KMS-11 (cell line): ENCODE results near the gene ZNF473.
"Not testable (repeated sequence)": the region's sequence is repeated elsewhere in the genome, so short reads cannot be mapped to it uniquely, and the experiment has no call there.

Experiments used
- H2AFZ ChIP-seq: fragments of 200-600 bp; sonication (generic); 2 replicates; pipeline ENCODE4 v1.6.1; 2016; ENCODE audit warnings: antibody characterized with exemption, mixed run types, low read depth
- H3K27ac ChIP-seq: fragments of 200-600 bp; sonication (generic); 2 replicates; pipeline ENCODE4 v1.6.1; 2016; ENCODE audit warnings: mild to moderate bottlenecking, mixed run types
- H3K27me3 ChIP-seq: fragments of 200-600 bp; sonication (generic); 2 replicates; pipeline ENCODE4 v1.6.1; 2017; ENCODE audit warnings: mild to moderate bottlenecking, low read depth, mixed run types, moderate library complexity; ENCODE audit not compliant: insufficient read depth
- H3K36me3 ChIP-seq: fragments of 200-600 bp; sonication (generic); 2 replicates; pipeline ENCODE4 v1.6.1; 2017; ENCODE audit warnings: mild to moderate bottlenecking, mixed run types; ENCODE audit not compliant: insufficient read depth
- H3K4me1 ChIP-seq: fragments of 200-600 bp; sonication (generic); 2 replicates; pipeline ENCODE4 v1.6.1; 2016; ENCODE audit warnings: mild to moderate bottlenecking, low read depth, mixed run types; ENCODE audit not compliant: poor library complexity, severe bottlenecking
- H3K4me2 ChIP-seq: fragments of 200-600 bp; sonication (generic); 2 replicates; pipeline ENCODE4 v1.7.0; 2016; ENCODE audit warnings: mild to moderate bottlenecking, mixed run types
- H3K4me3 ChIP-seq: fragments of 200-600 bp; sonication (generic); IDR thresholded peaks from 2 replicates; pipeline ENCODE4 v1.6.1; 2017; ENCODE audit warnings: low read depth, low read length, mixed read lengths; ENCODE audit not compliant: insufficient read depth
- H3K79me2 ChIP-seq: fragments of 200-600 bp; sonication (generic); 2 replicates; pipeline ENCODE4 v1.6.1; 2016; ENCODE audit warnings: low read depth, mixed run types; ENCODE audit not compliant: insufficient read depth
- H3K9ac ChIP-seq: fragments of 200-600 bp; sonication (generic); 2 replicates; pipeline ENCODE4 v1.6.1; 2016; ENCODE audit warnings: mild to moderate bottlenecking, mixed run types
- H4K20me1 ChIP-seq: fragments of 200-600 bp; sonication (generic); 2 replicates; pipeline ENCODE4 v1.6.1; 2016; ENCODE audit warnings: mild to moderate bottlenecking, mixed run types; ENCODE audit not compliant: insufficient read depth
- CTCF ChIP-seq: fragments of 200-600 bp; sonication (generic); conservative IDR thresholded peaks from 2 replicates; pipeline ENCODE4 v1.6.1; 2017; ENCODE audit warnings: low read depth, mild to moderate bottlenecking, antibody characterized with exemption, low read length, moderate library complexity, mixed read lengths

The ZNF473 gene

GRCh38 chr19:50067575-50067974 lies 41.8 kb downstream of the ZNF473 start:
- H3K27ac ChIP-seq: no peak overlapping the region

GRCh38 chr19:50068382-50068781 lies 42.6 kb downstream of the ZNF473 start:
- not testable (repeated sequence) for H3K4me2 ChIP-seq, H3K27ac ChIP-seq, H3K9ac ChIP-seq, H4K20me1 ChIP-seq, H3K79me2 ChIP-seq, H3K4me3 ChIP-seq, H3K4me1 ChIP-seq, H3K36me3 ChIP-seq, H2AFZ ChIP-seq
- peaks cover 71% of the 10 kb centered on the region for H3K27me3 ChIP-seq

More at GRCh38 chr19:50067575-50067974, 41.8 kb downstream of the ZNF473 start:
- no peak overlapping the region for H3K9ac ChIP-seq
- H3K4me3 ChIP-seq: no peak overlapping the region
- no peak overlapping the region for H3K4me2 ChIP-seq
- H4K20me1 ChIP-seq: no peaks in the 10 kb centered on the region
- H3K36me3 ChIP-seq: no peaks in the 10 kb centered on the region
- no peaks in the 10 kb centered on the region for H3K4me1 ChIP-seq
- peaks cover 64% of the 10 kb centered on the region for H3K27me3 ChIP-seq
- no peak for TF ChIP-seq CTCF
- H2AFZ ChIP-seq: no peak overlapping the region
- no peaks in the 10 kb centered on the region for H3K79me2 ChIP-seq

GRCh38 chr19:50075076-50075475 lies 49.3 kb downstream of the ZNF473 start:
- H2AFZ ChIP-seq, H3K79me2 ChIP-seq, H3K9ac ChIP-seq, H3K27ac ChIP-seq, H3K36me3 ChIP-seq, H3K4me1 ChIP-seq, H4K20me1 ChIP-seq, H3K4me2 ChIP-seq, H3K4me3 ChIP-seq: not testable (repeated sequence)
- H3K27me3 ChIP-seq: peaks cover 36% of the 10 kb centered on the region

- not testable (repeated sequence) for H3K27ac ChIP-seq, H3K4me2 ChIP-seq, H3K4me1 ChIP-seq, H3K36me3 ChIP-seq, H3K79me2 ChIP-seq, H2AFZ ChIP-seq, H3K9ac ChIP-seq, H4K20me1 ChIP-seq, H3K4me3 ChIP-seq
- peaks cover 28% of the 10 kb centered on the region; the same call in 1 of the 2 replicates for H3K27me3 ChIP-seq
Observed at GRCh38 chr19:50075644-50076372, 50.0 kb downstream of the ZNF473 start.

GRCh38 chr19:50076581-50077355 lies 51.0 kb downstream of the ZNF473 start:
- not testable (repeated sequence) for H3K4me3 ChIP-seq, H3K4me1 ChIP-seq, H2AFZ ChIP-seq, H4K20me1 ChIP-seq, H3K79me2 ChIP-seq, H3K4me2 ChIP-seq, H3K9ac ChIP-seq, H3K36me3 ChIP-seq, H3K27ac ChIP-seq
- H3K27me3 ChIP-seq: peaks cover 21% of the 10 kb centered on the region; the same call in 1 of the 2 replicates

GRCh38 chr19:50079014-50079413 lies 53.2 kb downstream of the ZNF473 start:
- not testable (repeated sequence) for H3K4me3 ChIP-seq, H3K4me2 ChIP-seq, H3K9ac ChIP-seq, H2AFZ ChIP-seq, H3K79me2 ChIP-seq, H3K27ac ChIP-seq, H3K4me1 ChIP-seq, H3K36me3 ChIP-seq, H4K20me1 ChIP-seq
- peaks cover 18% of the 10 kb centered on the region; the same call in 1 of the 2 replicates for H3K27me3 ChIP-seq

- not testable (repeated sequence) for H3K4me1 ChIP-seq, H4K20me1 ChIP-seq, H3K9ac ChIP-seq, H3K36me3 ChIP-seq, H3K4me2 ChIP-seq, H3K4me3 ChIP-seq, H3K79me2 ChIP-seq, H2AFZ ChIP-seq, H3K27ac ChIP-seq
- peaks cover 26% of the 10 kb centered on the region; the same call in 1 of the 2 replicates for H3K27me3 ChIP-seq
Observed at GRCh38 chr19:50084440-50084839, 58.6 kb downstream of the ZNF473 start.

- not testable (repeated sequence) for H3K4me2 ChIP-seq, H4K20me1 ChIP-seq, H3K4me1 ChIP-seq, H3K36me3 ChIP-seq, H2AFZ ChIP-seq, H3K27ac ChIP-seq, H3K9ac ChIP-seq, H3K79me2 ChIP-seq, H3K4me3 ChIP-seq
- H3K27me3 ChIP-seq: peaks cover 28% of the 10 kb centered on the region; the same call in 1 of the 2 replicates
Observed at GRCh38 chr19:50087153-50087552, 61.3 kb downstream of the ZNF473 start.
